ENCODE results near the gene SFMBT2. TPM values are rescaled to one million over a fixed set of nuclear protein-coding genes. Genes with fewer than 3 reads are reported as not detected.

SFMBT2 gene
- total and polyA plus RNA-seq, 2 of the 13 experiments (the other 11 are each of a cell fraction or from before 2014, with no cell fraction given): 0.01 to 0.02 TPM

DNA sequence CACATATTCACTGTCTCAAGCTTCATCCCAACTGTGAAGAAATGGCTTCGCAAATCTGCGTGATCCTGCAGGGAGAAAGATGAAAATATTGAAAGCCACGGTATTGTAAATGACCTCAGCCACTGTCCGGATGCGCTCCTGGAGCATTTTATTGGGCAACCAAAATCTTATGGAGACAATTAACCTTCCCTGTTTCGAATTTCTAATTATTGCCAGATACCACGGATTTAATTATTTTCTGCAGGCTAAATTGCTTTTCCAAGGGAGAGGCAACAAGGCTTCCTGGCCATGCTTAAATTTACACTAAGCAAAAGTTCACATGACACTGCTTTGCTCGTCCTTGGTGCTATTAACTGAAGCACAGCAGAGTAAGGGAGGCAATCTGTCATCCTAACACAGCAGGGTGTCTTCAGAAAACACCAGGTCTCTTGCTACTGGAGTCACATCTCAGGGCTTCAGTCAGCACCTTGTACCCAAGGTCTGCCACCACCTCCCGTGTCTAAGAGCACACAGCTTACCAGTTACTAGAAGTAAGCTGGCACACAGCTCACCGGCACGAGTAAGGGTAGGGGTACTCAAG lies 162.2 kb downstream of the SFMBT2 start:
- H3K27ac ChIP-seq (ENCODE audit: extremely low read length, insufficient read depth, low read length): no peak overlapping the region
- H3K4me3 ChIP-seq (replicated peaks in 1 of 3; ENCODE audit: insufficient read depth in 1 of 3, low read depth in 2 of 3, low read length in 3 of 3): no peak overlapping the region
- no peak overlapping the region for H2AFZ ChIP-seq (ENCODE audit: low read length)
- DNase-seq (ENCODE audit: low spot score) (no peak), ATAC-seq (no peak), FAIRE-seq (no peak)
- H3K4me2 ChIP-seq (ENCODE audit: low read depth, low read length): no peak overlapping the region
- ChIA-PET POLR2A (no interaction called here), CTCF (ENCODE audit: low intra/inter-chr PET ratio, low total read pairs) (no interaction called here)
- 41% methylated on average over 9 of the region's 11 CpGs for WGBS (ENCODE audit: low lambda C conversion rate)
- intact Hi-C loops (cut with micrococcal nuclease; ENCODE audit: unreplicated experiment): no loop called here
- no peaks in the 10 kb centered on the region for H4K20me1 ChIP-seq (ENCODE audit: insufficient read depth, low read length)
- H3K9ac ChIP-seq (ENCODE audit: insufficient read depth, low read depth, low read length): no peak overlapping the region
- in situ Hi-C loops (cut with HindIII; ENCODE audit: extremely low pct_ligation_motif_present, low pct_unique_long_range_greater_than_20kb): no loop called here
- H3K9me3 ChIP-seq (ENCODE audit: low read length): no peaks in the 10 kb centered on the region
- no peaks in the 10 kb centered on the region for H3K36me3 ChIP-seq (replicated peaks in 1 of 2; ENCODE audit: control insufficient read depth in 1 of 2, insufficient read depth in 2 of 2, low read length in 2 of 2)
- H3K27me3 ChIP-seq (ENCODE audit: control insufficient read depth in 1 of 2, insufficient read depth in 2 of 2, low read length in 2 of 2): no peaks in the 10 kb centered on the region; a peak in 2 of 5 replicates
- TF ChIP-seq PAF1 (CRISPR knock-in tag; IDR thresholded peaks at IDR 0.05) (no peak), SP5 (CRISPR knock-in tag; IDR thresholded peaks at IDR 0.05; ENCODE audit: borderline replicate concordance, low read depth) (no peak), FOXK2 (IDR thresholded peaks at IDR 0.05) (no peak), ZMYM3 (CRISPR knock-in tag; IDR thresholded peaks at IDR 0.05) (no peak), ZNF776 (CRISPR knock-in tag; IDR thresholded peaks at IDR 0.05) (no peak)
- TF ChIP-seq, protein P1, sequence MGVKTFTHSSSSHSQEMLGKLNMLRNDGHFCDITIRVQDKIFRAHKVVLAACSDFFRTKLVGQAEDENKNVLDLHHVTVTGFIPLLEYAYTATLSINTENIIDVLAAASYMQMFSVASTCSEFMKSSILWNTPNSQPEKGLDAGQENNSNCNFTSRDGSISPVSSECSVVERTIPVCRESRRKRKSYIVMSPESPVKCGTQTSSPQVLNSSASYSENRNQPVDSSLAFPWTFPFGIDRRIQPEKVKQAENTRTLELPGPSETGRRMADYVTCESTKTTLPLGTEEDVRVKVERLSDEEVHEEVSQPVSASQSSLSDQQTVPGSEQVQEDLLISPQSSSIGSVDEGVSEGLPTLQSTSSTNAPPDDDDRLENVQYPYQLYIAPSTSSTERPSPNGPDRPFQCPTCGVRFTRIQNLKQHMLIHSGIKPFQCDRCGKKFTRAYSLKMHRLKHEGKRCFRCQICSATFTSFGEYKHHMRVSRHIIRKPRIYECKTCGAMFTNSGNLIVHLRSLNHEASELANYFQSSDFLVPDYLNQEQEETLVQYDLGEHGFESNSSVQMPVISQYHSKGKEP (CRISPR knock-in tag; IDR thresholded peaks at IDR 0.05): no peak
- H3K4me1 ChIP-seq (ENCODE audit: insufficient read depth, low read length): no peaks in the 10 kb centered on the region
- H3K79me2 ChIP-seq (ENCODE audit: insufficient read depth, low read length): no peaks in the 10 kb centered on the region
- no TSS peak for BruUV-seq (replicated peaks)

DNA sequence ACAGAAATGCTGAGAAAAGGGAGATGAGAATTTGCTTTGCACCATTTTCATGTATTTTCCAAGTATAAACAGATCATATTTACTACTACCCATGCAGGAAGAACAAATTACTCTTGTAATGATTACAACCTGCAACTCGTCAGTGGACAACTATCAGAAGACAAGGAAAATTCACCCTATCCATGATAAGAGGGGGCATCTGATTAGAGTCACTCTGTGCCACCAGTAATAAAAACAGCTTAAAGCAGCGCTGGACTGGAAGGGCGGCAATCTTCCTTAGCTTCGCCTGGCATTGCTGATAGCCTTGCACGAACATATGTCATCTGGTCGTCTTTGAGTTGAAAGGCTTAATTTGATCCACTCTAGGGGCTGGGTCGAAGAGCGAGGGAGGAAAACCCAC lies 162.7 kb downstream of the SFMBT2 start:
- FAIRE-seq (no peak), DNase-seq (ENCODE audit: low spot score) (no peak), ATAC-seq (no peak)
- H3K9me3 ChIP-seq (ENCODE audit: low read length): no peaks in the 10 kb centered on the region
- BruUV-seq (replicated peaks): no TSS peak
- H3K27me3 ChIP-seq (ENCODE audit: control insufficient read depth in 1 of 2, insufficient read depth in 2 of 2, low read length in 2 of 2): no peaks in the 10 kb centered on the region; a peak in 2 of 5 replicates
- in situ Hi-C loops (cut with HindIII; ENCODE audit: extremely low pct_ligation_motif_present, low pct_unique_long_range_greater_than_20kb) (no loop called here), intact Hi-C loops (cut with micrococcal nuclease; ENCODE audit: unreplicated experiment) (no loop called here)
- H3K9ac ChIP-seq (ENCODE audit: insufficient read depth, low read depth, low read length): no peak overlapping the region
- H3K4me2 ChIP-seq (ENCODE audit: low read depth, low read length): no peak overlapping the region
- TF ChIP-seq ZFP36L2 (CRISPR knock-in tag; IDR thresholded peaks at IDR 0.05): no peak
- no peak for TF ChIP-seq SIN3B (IDR thresholded peaks at IDR 0.05; ENCODE audit: low read length)
- TF ChIP-seq TGIF2 (CRISPR knock-in tag; IDR thresholded peaks at IDR 0.05): no peak
- TF ChIP-seq ZNF282 (IDR thresholded peaks at IDR 0.05; ENCODE audit: partially characterized antibody): no peak
- TF ChIP-seq, protein P2, sequence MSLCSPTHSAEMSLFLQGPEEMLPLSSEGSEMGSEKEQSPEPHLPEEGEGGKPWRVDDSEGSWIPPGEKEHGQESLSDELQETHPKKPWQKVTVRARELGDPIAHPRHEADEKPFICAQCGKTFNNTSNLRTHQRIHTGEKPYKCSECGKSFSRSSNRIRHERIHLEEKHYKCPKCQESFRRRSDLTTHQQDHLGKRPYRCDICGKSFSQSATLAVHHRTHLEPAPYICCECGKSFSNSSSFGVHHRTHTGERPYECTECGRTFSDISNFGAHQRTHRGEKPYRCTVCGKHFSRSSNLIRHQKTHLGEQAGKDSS (CRISPR knock-in tag; IDR thresholded peaks at IDR 0.05; ENCODE audit: borderline replicate concordance, low read depth): no peak
- no peak for TF ChIP-seq ZMYM4 (CRISPR knock-in tag; IDR thresholded peaks at IDR 0.05)
- no peak for TF ChIP-seq SIX4 (CRISPR knock-in tag; IDR thresholded peaks at IDR 0.05)
- TF ChIP-seq AGO1 (IDR thresholded peaks at IDR 0.05; ENCODE audit: low read depth, low read length, poor library complexity, severe bottlenecking): no peak
- TF ChIP-seq REPIN1 (CRISPR knock-in tag; IDR thresholded peaks at IDR 0.05; ENCODE audit: borderline replicate concordance, low read depth): no peak
- TF ChIP-seq, protein P3, sequence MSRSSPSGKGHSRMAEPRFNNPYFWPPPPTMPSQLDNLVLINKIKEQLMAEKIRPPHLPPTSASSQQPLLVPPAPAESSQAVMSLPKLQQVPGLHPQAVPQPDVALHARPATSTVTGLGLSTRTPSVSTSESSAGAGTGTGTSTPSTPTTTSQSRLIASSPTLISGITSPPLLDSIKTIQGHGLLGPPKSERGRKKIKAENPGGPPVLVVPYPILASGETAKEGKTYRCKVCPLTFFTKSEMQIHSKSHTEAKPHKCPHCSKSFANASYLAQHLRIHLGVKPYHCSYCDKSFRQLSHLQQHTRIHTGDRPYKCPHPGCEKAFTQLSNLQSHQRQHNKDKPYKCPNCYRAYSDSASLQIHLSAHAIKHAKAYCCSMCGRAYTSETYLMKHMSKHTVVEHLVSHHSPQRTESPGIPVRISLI (CRISPR knock-in tag; IDR thresholded peaks at IDR 0.05; ENCODE audit: borderline replicate concordance): no peak
- no peak for TF ChIP-seq MIER3 (CRISPR knock-in tag; IDR thresholded peaks at IDR 0.05; ENCODE audit: borderline replicate concordance)
- no peaks in the 10 kb centered on the region for H3K36me3 ChIP-seq (replicated peaks in 1 of 2; ENCODE audit: control insufficient read depth in 1 of 2, insufficient read depth in 2 of 2, low read length in 2 of 2)
- CTCF ChIA-PET (ENCODE audit: low intra/inter-chr PET ratio, low total read pairs): no interaction called here
- no peaks in the 10 kb centered on the region for H3K4me1 ChIP-seq (ENCODE audit: insufficient read depth, low read length)
- no peaks in the 10 kb centered on the region for H3K79me2 ChIP-seq (ENCODE audit: insufficient read depth, low read length)
- WGBS (ENCODE audit: low lambda C conversion rate): 43% methylated on average over 8 of the region's 8 CpGs
- H3K27ac ChIP-seq (ENCODE audit: extremely low read length, insufficient read depth, low read length): no peak overlapping the region
- POLR2A ChIA-PET: no interaction called here
- no peak overlapping the region for H3K4me3 ChIP-seq (replicated peaks in 1 of 3; ENCODE audit: insufficient read depth in 1 of 3, low read depth in 2 of 3, low read length in 3 of 3)
- no peaks in the 10 kb centered on the region for H4K20me1 ChIP-seq (ENCODE audit: insufficient read depth, low read length)
- H2AFZ ChIP-seq (ENCODE audit: low read length): no peak overlapping the region

Data from HepG2 (cell line).